HEK293T (cell line): Measurements from ENCODE around the gene PDCD2L.
"Not testable (repeated sequence)": the region's sequence is repeated elsewhere in the genome, so short reads cannot be mapped to it uniquely, and the experiment has no call there.

Experiments used
- CTCF ChIA-PET: fragments of 350-600 bp; formaldehyde crosslinking; extraction: SDS; loops from one replicate; lab custom pipeline; 2021; ENCODE audit warnings: antibody characterized with exemption, inconsistent platforms; lab: Yijun Ruan, JAX
- POLR2A ChIA-PET: fragments of 350-600 bp; formaldehyde crosslinking; extraction: SDS; loops from one replicate; lab custom pipeline; 2020; ENCODE audit warnings: antibody characterized with exemption, inconsistent platforms; lab: Yijun Ruan, JAX
- DNase-seq: peaks from one replicate; pipeline ENCODE4 v3.0.0; 2012; ENCODE audit warnings: mixed read lengths; ENCODE audit errors: extremely low spot score
- ARNT ChIP-seq: fragments of 450-650 bp; IDR thresholded peaks from 2 replicates; pipeline ENCODE4 v1.6.1; 2017; ENCODE audit warnings: mild to moderate bottlenecking
- BHLHE40 ChIP-seq: fragments of 450-650 bp; IDR thresholded peaks from 2 replicates; pipeline ENCODE4 v1.6.1; 2016; ENCODE audit warnings: mild to moderate bottlenecking, moderate library complexity, borderline replicate concordance
- CTBP1 ChIP-seq: fragments of 450-650 bp; IDR thresholded peaks from 2 replicates; pipeline ENCODE4 v1.6.1; 2016; ENCODE audit warnings: borderline replicate concordance
- ELF4 ChIP-seq: fragments of 450-650 bp; IDR thresholded peaks from 2 replicates; pipeline ENCODE4 v1.6.1; 2017; ENCODE audit warnings: antibody characterized with exemption
- FOXA1 ChIP-seq: fragments of 450-650 bp; IDR thresholded peaks from 2 replicates; pipeline ENCODE4 v1.6.1; 2016; ENCODE audit warnings: mild to moderate bottlenecking
- FOXK2 ChIP-seq: fragments of 450-650 bp; IDR thresholded peaks from 2 replicates; pipeline ENCODE4 v1.6.1; 2016; ENCODE audit warnings: mild to moderate bottlenecking
- FOXM1 ChIP-seq: fragments of 450-650 bp; IDR thresholded peaks from 2 replicates; pipeline ENCODE4 v1.6.1; 2017; ENCODE audit warnings: mild to moderate bottlenecking, borderline replicate concordance
- HDGF ChIP-seq: fragments of 450-650 bp; IDR thresholded peaks from 2 replicates; pipeline ENCODE4 v1.6.1; 2017; ENCODE audit warnings: antibody characterized with exemption, borderline replicate concordance
- L3MBTL2 ChIP-seq: fragments of 450-650 bp; conservative IDR thresholded peaks from 2 replicates; pipeline ENCODE4 v1.6.1; 2016; ENCODE audit warnings: mild to moderate bottlenecking
- LEF1 ChIP-seq: fragments of 450-650 bp; IDR thresholded peaks from 2 replicates; pipeline ENCODE4 v1.6.1; 2017; ENCODE audit warnings: mild to moderate bottlenecking, borderline replicate concordance
- NFRKB ChIP-seq: fragments of 450-650 bp; IDR thresholded peaks from 2 replicates; pipeline ENCODE4 v1.6.1; 2016; ENCODE audit warnings: mild to moderate bottlenecking, moderate library complexity
- PKNOX1 ChIP-seq: fragments of 450-650 bp; IDR thresholded peaks from 2 replicates; pipeline ENCODE4 v1.6.1; 2016
- SP1 ChIP-seq: fragments of 450-650 bp; IDR thresholded peaks from 2 replicates; pipeline ENCODE4 v1.6.1; 2017
- SUZ12 ChIP-seq: fragments of 450-650 bp; IDR thresholded peaks from 2 replicates; pipeline ENCODE4 v1.6.1; 2016; ENCODE audit warnings: mild to moderate bottlenecking
- TARDBP ChIP-seq: fragments of 450-650 bp; IDR thresholded peaks from 2 replicates; pipeline ENCODE4 v1.6.1; 2016
- ZNF384 ChIP-seq: fragments of 450-650 bp; IDR thresholded peaks from 2 replicates; pipeline ENCODE4 v1.6.1; 2016

Gene PDCD2L

GRCh38 chr19:34452723-34453122, 48.5 kb downstream of the PDCD2L start:
- ChIA-PET POLR2A (no interaction called here), CTCF (no interaction called here)
- no peak for DNase-seq
- no peak for TF ChIP-seq FOXM1
- no peak for TF ChIP-seq LEF1
- TF ChIP-seq SP1 = no peak
- no peak for TF ChIP-seq FOXA1
- no peak for TF ChIP-seq PKNOX1
- TF ChIP-seq CTBP1 = no peak
- TF ChIP-seq TARDBP = no peak
- no peak for TF ChIP-seq NFRKB
- TF ChIP-seq ELF4 = no peak
- TF ChIP-seq ZNF384 = no peak
- no peak for TF ChIP-seq HDGF
- no peak for TF ChIP-seq ARNT
- TF ChIP-seq SUZ12 = no peak
- no peak for TF ChIP-seq FOXK2
- TF ChIP-seq L3MBTL2 = no peak

- TF ChIP-seq ELF4 (no peak), LEF1 (no peak), FOXK2 (no peak), PKNOX1 (no peak), HDGF (no peak), NFRKB (no peak), BHLHE40 (no peak), FOXA1 (no peak), L3MBTL2 (no peak), CTBP1 (no peak), ZNF384 (no peak), SP1 (no peak), SUZ12 (no peak), FOXM1 (no peak), ARNT (no peak), TARDBP (no peak)
- DNase-seq = no peak
- CTCF ChIA-PET = no interaction called here
- POLR2A ChIA-PET = no interaction called here
Measured at GRCh38 chr19:34454091-34454490, 49.9 kb downstream of the PDCD2L start.

GRCh38 chr19:34454685-34455084, 50.5 kb downstream of the PDCD2L start:
- ChIA-PET CTCF (no interaction called here), POLR2A (no interaction called here)
- TF ChIP-seq HDGF (no peak), SUZ12 (no peak), TARDBP (no peak), BHLHE40 (no peak), FOXA1 (no peak), NFRKB (no peak), LEF1 (no peak), PKNOX1 (no peak), SP1 (no peak), L3MBTL2 (no peak)
- DNase-seq = no peak

GRCh38 chr19:34455783-34456480, 51.7 kb downstream of the PDCD2L start:
- DNase-seq, POLR2A ChIA-PET: not testable (repeated sequence)
- CTCF ChIA-PET = interaction anchor here (0.8 kb wide), 1 partner anchor 26 kb away, joined by 3 read pairs; no protein-coding TSS in a partner anchor

- TF ChIP-seq FOXK2 (no peak), CTBP1 (no peak), LEF1 (no peak), HDGF (no peak), ARNT (no peak), PKNOX1 (no peak), ELF4 (no peak), BHLHE40 (no peak), ZNF384 (no peak), SUZ12 (no peak), TARDBP (no peak), L3MBTL2 (no peak), SP1 (no peak), FOXM1 (no peak)
- POLR2A ChIA-PET = no interaction called here
- CTCF ChIA-PET = no interaction called here
- no peak for DNase-seq
Measured at GRCh38 chr19:34457446-34457845, 53.2 kb downstream of the PDCD2L start.

- POLR2A ChIA-PET = no interaction called here
- CTCF ChIA-PET = interaction anchor here (0.7 kb wide), 1 partner anchor 956 kb away, joined by 3 read pairs; no protein-coding TSS in a partner anchor
- TF ChIP-seq BHLHE40 = no peak
- no peak for TF ChIP-seq TARDBP
- TF ChIP-seq PKNOX1 = no peak
- no peak for TF ChIP-seq LEF1
- no peak for TF ChIP-seq NFRKB
- no peak for TF ChIP-seq SP1
- TF ChIP-seq ARNT = no peak
- no peak for TF ChIP-seq HDGF
- TF ChIP-seq L3MBTL2 = no peak
- no peak for TF ChIP-seq SUZ12
- no peak for TF ChIP-seq FOXK2
- TF ChIP-seq FOXM1 = no peak
- no peak for TF ChIP-seq ELF4
- DNase-seq = no peak
Measured at GRCh38 chr19:34458677-34459076, 54.5 kb downstream of the PDCD2L start.
